ENCODE measurements around the gene IMMT. TPM values are rescaled to one million over a fixed set of nuclear protein-coding genes. Genes with fewer than 3 reads are reported as not detected.
"Not testable (repeated sequence)": the region's sequence is repeated elsewhere in the genome, so short reads cannot be mapped to it uniquely, and the experiment has no call there.

Gene IMMT
- polyA plus RNA-seq, result 10 to 100 TPM; 69.2 to 82.1 (median 72.0) TPM
- long read RNA-seq, donor 1, result 0 reads
- long read RNA-seq, donor 2, result 0 reads
- long read RNA-seq, donor 3, partial matches to known transcripts, result 28 of 29 reads
- long read RNA-seq, donor 3, other reads (novel, unspliced or antisense), result 0 of 29 reads
- long read RNA-seq, donor 4, result 0 reads
- long read RNA-seq, donor 5, partial matches to known transcripts, result 0 of 1 reads
- long read RNA-seq, donor 5, other reads (novel, unspliced or antisense), result 0 of 1 reads
- long read RNA-seq, donor 6, partial matches to known transcripts, result 8 of 11 reads
- long read RNA-seq, donor 6, other reads (novel, unspliced or antisense), result 0 of 11 reads
- long read RNA-seq, donor 7, result 0 reads
- long read RNA-seq, donor 8, result 0 reads
- long read RNA-seq, donor 9, partial matches to known transcripts, result 0 of 1 reads
- long read RNA-seq, donor 9, other reads (novel, unspliced or antisense), result 0 of 1 reads
- long read RNA-seq, donor 10, partial matches to known transcripts, result 19 of 28 reads
- long read RNA-seq, donor 10, other reads (novel, unspliced or antisense), result 6 of 28 reads

DNA sequence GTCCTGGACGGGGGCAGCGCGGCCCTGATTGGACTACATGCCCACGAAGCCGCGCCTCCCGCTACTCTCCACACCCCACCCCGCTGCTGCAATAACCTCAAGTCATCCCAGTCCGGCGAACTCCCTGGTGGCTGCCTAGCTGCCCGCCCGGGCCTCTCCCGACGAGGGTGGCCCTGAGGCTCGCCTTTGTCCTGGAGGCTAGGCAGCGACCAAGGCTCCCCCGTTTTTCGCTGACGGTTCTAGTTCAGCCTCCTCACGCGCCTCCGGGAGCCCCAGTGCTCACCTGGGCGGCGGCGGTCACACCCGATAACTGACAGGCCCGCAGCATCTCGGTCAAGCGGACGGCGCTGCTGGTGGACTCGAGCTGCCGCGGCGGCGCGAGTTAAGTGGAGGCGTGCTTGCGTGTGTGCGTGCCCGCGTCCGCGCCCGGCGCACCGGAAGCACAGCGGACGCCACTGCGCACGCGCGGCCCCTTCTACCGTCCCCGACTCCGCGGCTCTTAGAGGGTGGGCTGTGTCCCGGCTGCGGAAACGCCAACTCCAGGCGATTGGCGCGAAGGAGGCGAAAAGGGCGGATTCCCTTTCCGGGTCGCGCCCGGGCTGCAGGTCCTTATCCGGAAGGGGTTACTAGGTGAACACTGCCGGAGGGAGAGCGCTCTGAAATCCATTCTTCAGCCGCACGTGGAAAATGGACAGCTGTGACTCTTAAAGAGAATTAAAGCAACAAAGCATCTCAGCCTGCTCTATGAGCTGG lies at the start of gene IMMT:
IMMT (minus strand) TSS at position 408 of the 753 bp plus-strand sequence; CDS start at position 328, 80 bp downstream.
- H3K36me3 ChIP-seq (ENCODE audit: control insufficient read depth in 3 of 3, insufficient read depth in 2 of 3, low read depth in 1 of 3, low read length in 3 of 3), result peaks cover 0 to 6% (median under 1%) of the 10 kb centered on the region in 3 donors

GRCh38 chr2:86244781-86245180 lies 49.5 kb upstream of the IMMT start:
- not testable (repeated sequence) for H3K4me3 ChIP-seq (ENCODE audit: low read depth in 1 of 3, low read length in 3 of 3); H3K27me3 ChIP-seq (ENCODE audit: control insufficient read depth in 3 of 3, insufficient read depth in 3 of 3, low read length in 3 of 3); FAIRE-seq; H3K9me3 ChIP-seq (ENCODE audit: control insufficient read depth in 2 of 2, insufficient read depth in 1 of 2, low read depth in 1 of 2, low read length in 1 of 2); H3K27ac ChIP-seq (ENCODE audit: low read depth in 1 of 3, low read length in 2 of 3); DNase-seq; H3K4me1 ChIP-seq (ENCODE audit: control insufficient read depth in 3 of 3, insufficient read depth in 2 of 3, low read depth in 1 of 3, low read length in 2 of 3)
- H3K36me3 ChIP-seq (ENCODE audit: control insufficient read depth in 3 of 3, insufficient read depth in 2 of 3, low read depth in 1 of 3, low read length in 3 of 3), result peaks cover 0 to 18% (median 0%) of the 10 kb centered on the region in 3 donors
- 89 to 94% (median 90%) methylated on average over 5 of the region's 5 CpGs for WGBS, 3 donors

More for the DNA sequence above, at the start of gene IMMT:
- Histone ChIP-seq H3K4me1 (ENCODE audit: control insufficient read depth in 3 of 3, insufficient read depth in 2 of 3, low read depth in 1 of 3, low read length in 2 of 3) (peaks cover 0 to 9% (median 6%) of the 10 kb centered on the region in 3 donors), H3K4me3 (ENCODE audit: low read depth in 1 of 3, low read length in 3 of 3) (peak within 1 kb of the TSS; percentile 76 to 99 (median 88)), H3K27me3 (ENCODE audit: control insufficient read depth in 3 of 3, insufficient read depth in 3 of 3, low read length in 3 of 3) (no peaks in the 10 kb centered on the region), H3K9me3 (ENCODE audit: control insufficient read depth in 2 of 2, insufficient read depth in 1 of 2, low read depth in 1 of 2, low read length in 1 of 2) (no peaks in the 10 kb centered on the region), H3K27ac (ENCODE audit: low read depth in 1 of 3, low read length in 2 of 3) (peak within 1 kb of the TSS; percentile 98 to 100 (median 100))
- FAIRE-seq (no peak), DNase-seq (peak; percentile 98)
- 0% methylated on average over 72 to 74 of the region's 74 CpGs for WGBS, 3 donors

DNA sequence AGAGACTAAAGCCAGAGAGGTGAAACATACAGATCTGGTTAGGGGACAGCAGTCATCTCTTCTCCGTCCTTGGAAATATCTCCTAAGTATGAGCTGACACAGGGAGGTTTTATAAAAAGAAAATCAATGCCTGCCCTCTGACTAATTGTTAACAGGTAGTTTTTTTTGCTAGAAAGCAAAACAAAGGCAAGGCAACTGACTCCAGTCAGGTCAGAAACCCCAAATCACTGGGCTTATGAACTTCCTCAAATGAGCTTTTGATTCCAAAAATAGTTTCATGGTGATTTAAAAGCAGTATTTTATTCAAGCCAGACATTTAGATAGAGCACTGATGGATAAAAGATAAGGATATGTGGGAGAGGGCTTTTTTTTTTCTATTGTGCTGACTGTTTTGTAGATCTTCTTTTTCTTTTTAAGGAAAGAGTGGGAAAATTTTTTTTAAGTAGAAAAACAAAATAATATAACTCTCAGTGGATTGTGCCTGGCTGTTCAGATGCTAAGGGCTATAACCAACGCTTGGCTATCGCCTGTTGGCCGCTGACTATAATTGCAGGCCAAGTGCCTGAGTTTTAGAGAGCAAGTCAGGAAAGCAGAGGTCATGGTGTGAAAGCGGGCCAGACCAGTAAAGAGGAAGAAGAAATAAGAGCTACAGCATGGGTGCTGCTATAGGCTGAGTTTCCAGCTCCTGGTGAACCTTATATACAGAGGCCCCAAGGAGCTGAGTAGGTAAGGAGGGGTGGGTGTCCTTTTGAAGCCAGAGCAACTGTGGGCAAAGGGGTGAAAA lies 48.9 kb upstream of the IMMT start:
- peaks cover 0 to 18% (median 0%) of the 10 kb centered on the region in 3 donors for H3K36me3 ChIP-seq (ENCODE audit: control insufficient read depth in 3 of 3, insufficient read depth in 2 of 3, low read depth in 1 of 3, low read length in 3 of 3)
- H3K4me1 ChIP-seq (ENCODE audit: control insufficient read depth in 3 of 3, insufficient read depth in 2 of 3, low read depth in 1 of 3, low read length in 2 of 3), result peaks cover 0 to 5% (median 0%) of the 10 kb centered on the region in 3 donors
- 81 to 88% (median 87%) methylated on average over 5 of the region's 5 CpGs for WGBS, 3 donors
- DNase-seq, result no peak
- no peaks in the 10 kb centered on the region for H3K27me3 ChIP-seq (ENCODE audit: control insufficient read depth in 3 of 3, insufficient read depth in 3 of 3, low read length in 3 of 3)
- H3K4me3 ChIP-seq (ENCODE audit: low read depth in 1 of 3, low read length in 3 of 3), result no peak overlapping the region
- H3K9me3 ChIP-seq (ENCODE audit: control insufficient read depth in 2 of 2, insufficient read depth in 1 of 2, low read depth in 1 of 2, low read length in 1 of 2), result no peaks in the 10 kb centered on the region
- FAIRE-seq, result no peak
- H3K27ac ChIP-seq (ENCODE audit: low read depth in 1 of 3, low read length in 2 of 3), result no peak overlapping the region

DNA sequence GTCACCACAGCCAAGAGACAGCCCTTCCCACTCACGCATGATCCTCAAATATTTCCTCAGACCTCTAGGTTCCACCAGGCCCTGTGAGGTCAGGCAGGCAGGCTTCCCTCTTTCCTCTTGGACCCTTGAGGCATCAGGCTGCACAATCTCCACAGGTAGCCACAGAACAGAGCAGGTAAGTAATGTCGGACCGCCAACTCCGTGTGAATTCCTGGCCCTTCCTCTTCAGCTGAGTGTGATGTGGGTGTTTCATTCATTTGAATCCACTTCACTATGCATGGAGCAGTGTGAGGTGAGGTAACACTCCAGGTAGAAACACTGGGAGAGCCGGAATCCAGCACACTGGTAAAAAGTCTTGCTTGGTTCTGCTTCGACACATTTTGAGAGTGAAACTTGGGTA lies 48.0 kb upstream of the IMMT start:
- DNase-seq (no peak), FAIRE-seq (no peak)
- Histone ChIP-seq H3K27ac (ENCODE audit: low read depth in 1 of 3, low read length in 2 of 3) (peak overlapping the region in 1 of 3 donors; percentile 13), H3K9me3 (ENCODE audit: control insufficient read depth in 2 of 2, insufficient read depth in 1 of 2, low read depth in 1 of 2, low read length in 1 of 2) (no peaks in the 10 kb centered on the region), H3K27me3 (ENCODE audit: control insufficient read depth in 3 of 3, insufficient read depth in 3 of 3, low read length in 3 of 3) (no peaks in the 10 kb centered on the region), H3K4me3 (ENCODE audit: low read depth in 1 of 3, low read length in 3 of 3) (no peak overlapping the region), H3K4me1 (ENCODE audit: control insufficient read depth in 3 of 3, insufficient read depth in 2 of 3, low read depth in 1 of 3, low read length in 2 of 3) (peaks cover 0 to 5% (median 0%) of the 10 kb centered on the region in 3 donors), H3K36me3 (ENCODE audit: control insufficient read depth in 3 of 3, insufficient read depth in 2 of 3, low read depth in 1 of 3, low read length in 3 of 3) (peaks cover 0 to 21% (median 0%) of the 10 kb centered on the region in 3 donors)
- WGBS, 3 donors, result 79 to 93% (median 89%) methylated on average over 6 of the region's 6 CpGs

- no peak for FAIRE-seq
- no peak for DNase-seq
- no peak overlapping the region for H3K27ac ChIP-seq (ENCODE audit: low read depth in 1 of 3, low read length in 2 of 3)
- WGBS, 3 donors, result 53 to 61% (median 54%) methylated on average over 6 of the region's 6 CpGs
- peaks cover 0 to 21% (median 0%) of the 10 kb centered on the region in 3 donors for H3K36me3 ChIP-seq (ENCODE audit: control insufficient read depth in 3 of 3, insufficient read depth in 2 of 3, low read depth in 1 of 3, low read length in 3 of 3)
- no peaks in the 10 kb centered on the region for H3K9me3 ChIP-seq (ENCODE audit: control insufficient read depth in 2 of 2, insufficient read depth in 1 of 2, low read depth in 1 of 2, low read length in 1 of 2)
- H3K4me3 ChIP-seq (ENCODE audit: low read depth in 1 of 3, low read length in 3 of 3), result no peak overlapping the region
- no peaks in the 10 kb centered on the region for H3K27me3 ChIP-seq (ENCODE audit: control insufficient read depth in 3 of 3, insufficient read depth in 3 of 3, low read length in 3 of 3)
- H3K4me1 ChIP-seq (ENCODE audit: control insufficient read depth in 3 of 3, insufficient read depth in 2 of 3, low read depth in 1 of 3, low read length in 2 of 3), result peaks cover 0 to 5% (median 0%) of the 10 kb centered on the region in 3 donors
Observed at GRCh38 chr2:86241611-86242010, 46.3 kb upstream of the IMMT start.

DNA sequence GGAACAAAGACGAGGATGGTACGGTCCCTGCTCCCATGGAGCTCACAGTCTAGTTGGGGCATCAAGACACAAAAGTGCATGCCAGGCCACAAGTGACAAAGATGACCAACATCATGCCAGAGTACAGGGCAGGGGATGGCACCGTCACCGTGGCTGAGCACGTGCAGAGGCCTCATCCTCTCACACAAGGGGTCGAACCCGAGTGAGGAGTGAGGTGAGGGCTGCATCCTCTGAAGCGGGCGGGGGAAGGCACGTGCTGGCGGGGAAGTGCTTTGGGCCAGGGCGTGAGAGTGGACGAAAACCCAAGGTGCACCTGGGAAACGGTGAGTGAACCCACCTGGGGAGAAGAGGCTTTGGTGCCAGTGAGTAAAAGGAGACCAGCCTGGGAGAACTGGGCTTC lies 45.0 kb upstream of the IMMT start:
- WGBS, 3 donors, result 92 to 94% (median 94%) methylated on average over 14 of the region's 14 CpGs

DNA sequence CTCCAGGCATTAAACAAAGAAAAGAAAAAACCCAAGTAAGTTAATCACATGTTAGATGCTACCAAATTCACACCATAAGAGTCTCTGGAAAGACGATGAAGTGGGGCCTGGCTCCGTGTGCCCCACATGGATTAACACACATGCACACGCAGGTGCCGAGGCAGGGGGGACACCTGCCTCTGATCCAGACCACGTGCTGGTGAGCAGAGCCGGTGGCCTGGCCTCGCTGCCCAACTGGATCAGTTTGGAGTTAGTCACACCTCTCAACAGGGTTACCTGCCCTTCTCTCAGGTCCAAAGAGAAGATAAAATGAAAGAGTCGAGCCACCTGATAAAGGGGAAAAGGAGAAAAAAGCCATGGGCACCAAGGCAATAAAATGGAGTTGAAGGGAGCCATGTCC lies 44.5 kb upstream of the IMMT start:
- Histone ChIP-seq H3K9me3 (ENCODE audit: control insufficient read depth in 2 of 2, insufficient read depth in 1 of 2, low read depth in 1 of 2, low read length in 1 of 2) (no peaks in the 10 kb centered on the region), H3K4me1 (ENCODE audit: control insufficient read depth in 3 of 3, insufficient read depth in 2 of 3, low read depth in 1 of 3, low read length in 2 of 3) (peaks cover 0 to 3% (median 0%) of the 10 kb centered on the region in 3 donors), H3K27me3 (ENCODE audit: control insufficient read depth in 3 of 3, insufficient read depth in 3 of 3, low read length in 3 of 3) (no peaks in the 10 kb centered on the region), H3K27ac (ENCODE audit: low read depth in 1 of 3, low read length in 2 of 3) (no peak overlapping the region), H3K36me3 (ENCODE audit: control insufficient read depth in 3 of 3, insufficient read depth in 2 of 3, low read depth in 1 of 3, low read length in 3 of 3) (peaks cover 0 to 21% (median 0%) of the 10 kb centered on the region in 3 donors), H3K4me3 (ENCODE audit: low read depth in 1 of 3, low read length in 3 of 3) (no peak overlapping the region)
- no peak for DNase-seq
- no peak for FAIRE-seq
- 85 to 92% (median 91%) methylated on average over 8 of the region's 8 CpGs for WGBS, 3 donors

More for the DNA sequence above, 45.0 kb upstream of the IMMT start:
- Histone ChIP-seq H3K27me3 (ENCODE audit: control insufficient read depth in 3 of 3, insufficient read depth in 3 of 3, low read length in 3 of 3) (no peaks in the 10 kb centered on the region), H3K4me1 (ENCODE audit: control insufficient read depth in 3 of 3, insufficient read depth in 2 of 3, low read depth in 1 of 3, low read length in 2 of 3) (peaks cover 0 to 3% (median 0%) of the 10 kb centered on the region in 3 donors), H3K4me3 (ENCODE audit: low read depth in 1 of 3, low read length in 3 of 3) (no peak overlapping the region), H3K27ac (ENCODE audit: low read depth in 1 of 3, low read length in 2 of 3) (no peak overlapping the region), H3K36me3 (ENCODE audit: control insufficient read depth in 3 of 3, insufficient read depth in 2 of 3, low read depth in 1 of 3, low read length in 3 of 3) (peaks cover 0 to 21% (median 0%) of the 10 kb centered on the region in 3 donors), H3K9me3 (ENCODE audit: control insufficient read depth in 2 of 2, insufficient read depth in 1 of 2, low read depth in 1 of 2, low read length in 1 of 2) (no peaks in the 10 kb centered on the region)
- FAIRE-seq (no peak), DNase-seq (no peak)

Data from small intestine (tissue), 16 donors.